ENCODE measurements around the gene FBXO24.

- TF ChIP-seq EP300 (IDR thresholded peaks at IDR 0.05) (no peak), POLR2A (IDR thresholded peaks at IDR 0.05) (peak; percentile 87 to 93)
- TF ChIP-seq, protein P1, sequence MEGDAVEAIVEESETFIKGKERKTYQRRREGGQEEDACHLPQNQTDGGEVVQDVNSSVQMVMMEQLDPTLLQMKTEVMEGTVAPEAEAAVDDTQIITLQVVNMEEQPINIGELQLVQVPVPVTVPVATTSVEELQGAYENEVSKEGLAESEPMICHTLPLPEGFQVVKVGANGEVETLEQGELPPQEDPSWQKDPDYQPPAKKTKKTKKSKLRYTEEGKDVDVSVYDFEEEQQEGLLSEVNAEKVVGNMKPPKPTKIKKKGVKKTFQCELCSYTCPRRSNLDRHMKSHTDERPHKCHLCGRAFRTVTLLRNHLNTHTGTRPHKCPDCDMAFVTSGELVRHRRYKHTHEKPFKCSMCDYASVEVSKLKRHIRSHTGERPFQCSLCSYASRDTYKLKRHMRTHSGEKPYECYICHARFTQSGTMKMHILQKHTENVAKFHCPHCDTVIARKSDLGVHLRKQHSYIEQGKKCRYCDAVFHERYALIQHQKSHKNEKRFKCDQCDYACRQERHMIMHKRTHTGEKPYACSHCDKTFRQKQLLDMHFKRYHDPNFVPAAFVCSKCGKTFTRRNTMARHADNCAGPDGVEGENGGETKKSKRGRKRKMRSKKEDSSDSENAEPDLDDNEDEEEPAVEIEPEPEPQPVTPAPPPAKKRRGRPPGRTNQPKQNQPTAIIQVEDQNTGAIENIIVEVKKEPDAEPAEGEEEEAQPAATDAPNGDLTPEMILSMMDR (IDR thresholded peaks at IDR 0.05): no peak
Measured at GRCh38 chr7:100538654-100539435, 47.3 kb upstream of the FBXO24 start, which contains the start of gene AGFG2.
